ENCODE measurements around the gene SCG3. TPM values are rescaled to one million over a fixed set of nuclear protein-coding genes. Genes with fewer than 3 reads are reported as not detected.

Gene SCG3
- total RNA-seq, 1 donor from 2014 or later = not detected

GRCh38 chr15:51699373-51699772 is 18.1 kb downstream of the SCG3 start:
- H3K4me1 Mint-ChIP-seq (ENCODE audit: low read depth) = no peaks in the 10 kb centered on the region
- H3K27me3 Mint-ChIP-seq (ENCODE audit: low read depth) = peaks cover 47% of the 10 kb centered on the region
- H3K9me3 Mint-ChIP-seq (ENCODE audit: low read depth) = no peaks in the 10 kb centered on the region
- DNase-seq (ENCODE audit: low spot score) = no peak
- no peak overlapping the region for H3K4me3 Mint-ChIP-seq (ENCODE audit: unreplicated experiment)
- H3K36me3 Mint-ChIP-seq (ENCODE audit: low read depth) = no peaks in the 10 kb centered on the region
- no peak for TF ChIP-seq CTCF (IDR thresholded peaks at IDR 0.05)
- no peak overlapping the region for H3K27ac Mint-ChIP-seq (ENCODE audit: unreplicated experiment)

DNA sequence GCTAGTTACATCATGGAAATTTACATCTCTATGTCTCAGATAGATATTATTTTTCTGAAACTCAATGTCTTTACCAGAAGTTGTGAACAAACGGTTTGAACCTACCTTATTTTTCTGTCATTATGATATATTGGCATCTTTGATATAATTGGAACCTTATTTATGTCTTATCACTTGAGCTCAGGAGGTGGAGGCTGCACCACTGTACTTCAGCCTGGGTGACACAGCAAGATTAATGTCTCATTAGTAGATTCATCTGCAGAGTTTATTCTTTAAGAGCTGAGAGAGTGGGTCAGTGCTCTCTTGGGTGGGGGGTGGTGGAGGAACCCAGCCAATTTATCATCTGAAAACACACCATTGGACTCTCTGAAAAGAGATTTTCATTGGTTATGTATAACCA is 21.4 kb downstream of the SCG3 start:
- Mint-ChIP-seq H3K27me3 (ENCODE audit: low read depth) (peaks cover 52% of the 10 kb centered on the region), H3K4me3 (ENCODE audit: unreplicated experiment) (no peak overlapping the region), H3K4me1 (ENCODE audit: low read depth) (no peaks in the 10 kb centered on the region), H3K36me3 (ENCODE audit: low read depth) (no peaks in the 10 kb centered on the region), H3K9me3 (ENCODE audit: low read depth) (no peaks in the 10 kb centered on the region), H3K27ac (ENCODE audit: unreplicated experiment) (no peak overlapping the region)
- DNase-seq (ENCODE audit: low spot score) = no peak
- TF ChIP-seq CTCF (IDR thresholded peaks at IDR 0.05) = no peak

- H3K36me3 Mint-ChIP-seq (ENCODE audit: low read depth) = no peaks in the 10 kb centered on the region
- H3K27me3 Mint-ChIP-seq (ENCODE audit: low read depth) = peaks cover 24% of the 10 kb centered on the region
- H3K4me3 Mint-ChIP-seq (ENCODE audit: unreplicated experiment) = no peak overlapping the region
- H3K27ac Mint-ChIP-seq (ENCODE audit: unreplicated experiment) = no peak overlapping the region
- no peaks in the 10 kb centered on the region for H3K4me1 Mint-ChIP-seq (ENCODE audit: low read depth)
- TF ChIP-seq CTCF (IDR thresholded peaks at IDR 0.05) = no peak
- no peak for DNase-seq (ENCODE audit: low spot score)
- H3K9me3 Mint-ChIP-seq (ENCODE audit: low read depth) = no peaks in the 10 kb centered on the region
Measured at GRCh38 chr15:51706291-51706690, 25.0 kb downstream of the SCG3 start.

GRCh38 chr15:51706926-51707608 is 25.8 kb downstream of the SCG3 start:
- H3K27ac Mint-ChIP-seq (ENCODE audit: unreplicated experiment) = no peak overlapping the region
- no peak for TF ChIP-seq CTCF (IDR thresholded peaks at IDR 0.05)
- no peaks in the 10 kb centered on the region for H3K9me3 Mint-ChIP-seq (ENCODE audit: low read depth)
- no peaks in the 10 kb centered on the region for H3K36me3 Mint-ChIP-seq (ENCODE audit: low read depth)
- H3K27me3 Mint-ChIP-seq (ENCODE audit: low read depth) = peaks cover 26% of the 10 kb centered on the region
- H3K4me1 Mint-ChIP-seq (ENCODE audit: low read depth) = no peaks in the 10 kb centered on the region
- DNase-seq (ENCODE audit: low spot score) = no peak
- no peak overlapping the region for H3K4me3 Mint-ChIP-seq (ENCODE audit: unreplicated experiment)

- DNase-seq (ENCODE audit: low spot score) = no peak
- H3K27ac Mint-ChIP-seq (ENCODE audit: unreplicated experiment) = no peak overlapping the region
Measured at GRCh38 chr15:51708013-51708412, 26.7 kb downstream of the SCG3 start.

More at GRCh38 chr15:51708013-51708412, 26.7 kb downstream of the SCG3 start:
- H3K36me3 Mint-ChIP-seq (ENCODE audit: low read depth) = no peaks in the 10 kb centered on the region
- H3K9me3 Mint-ChIP-seq (ENCODE audit: low read depth) = no peaks in the 10 kb centered on the region
- no peaks in the 10 kb centered on the region for H3K4me1 Mint-ChIP-seq (ENCODE audit: low read depth)
- no peak for TF ChIP-seq CTCF (IDR thresholded peaks at IDR 0.05)
- H3K27me3 Mint-ChIP-seq (ENCODE audit: low read depth) = peaks cover 20% of the 10 kb centered on the region
- H3K4me3 Mint-ChIP-seq (ENCODE audit: unreplicated experiment) = no peak overlapping the region
